RWPE2 (cell line): ENCODE results near the gene DDRGK1.

Source experiments
- ATAC-seq: fragments of 200-7000 bp; cut with Tn5 transposase; 3 replicates; pipeline ENCODE4 v1.9.1; 2021; ENCODE audit warnings: low read depth
- DNase-seq: peaks from one replicate; pipeline ENCODE4 v3.0.0-alpha.2; 2020; ENCODE audit warnings: low spot score
- H3K27ac ChIP-seq: fragments of 450-650 bp; 2 replicates; pipeline ENCODE4 v1.5.1; 2017; ENCODE audit warnings: mild to moderate bottlenecking; ENCODE audit not compliant: poor library complexity, severe bottlenecking
- H3K27me3 ChIP-seq: fragments of 250-450 bp; sonication (Bioruptor Pico); 2 replicates; pipeline ENCODE4 v1.5.1; 2021; ENCODE audit warnings: mild to moderate bottlenecking, moderate library complexity; ENCODE audit not compliant: insufficient read depth, poor library complexity, severe bottlenecking
- H3K36me3 ChIP-seq: fragments of 250-450 bp; sonication (Bioruptor Pico); 2 replicates; pipeline ENCODE4 v1.5.1; 2020; ENCODE audit warnings: low read depth, mild to moderate bottlenecking, moderate library complexity
- H3K4me1 ChIP-seq: fragments of 250-450 bp; sonication (Bioruptor Pico); 2 replicates; pipeline ENCODE4 v1.5.1; 2021; ENCODE audit warnings: mild to moderate bottlenecking, moderate library complexity; ENCODE audit not compliant: insufficient read depth, poor library complexity, severe bottlenecking
- H3K4me3 ChIP-seq: fragments of 250-450 bp; sonication (Bioruptor Pico); 2 replicates; pipeline ENCODE4 v1.5.1; 2021; ENCODE audit warnings: mild to moderate bottlenecking, moderate library complexity; ENCODE audit not compliant: severe bottlenecking
- H3K9me3 ChIP-seq: fragments of 250-450 bp; sonication (Bioruptor Pico); 2 replicates; pipeline ENCODE4 v1.5.1; 2021; ENCODE audit warnings: mild to moderate bottlenecking, moderate library complexity; ENCODE audit not compliant: severe bottlenecking
- TF ChIP-seq, protein P1 (sequence below): fragments of 450-650 bp; IDR thresholded peaks from one replicate; pipeline ENCODE4 v1.5.1; 2017; ENCODE audit warnings: mild to moderate bottlenecking, moderate library complexity; ENCODE audit not compliant: poor library complexity, severe bottlenecking

DDRGK1 gene

GRCh38 chr20:3227936-3228749 is 23.7 kb upstream of the DDRGK1 start:
- TF ChIP-seq, protein P1, sequence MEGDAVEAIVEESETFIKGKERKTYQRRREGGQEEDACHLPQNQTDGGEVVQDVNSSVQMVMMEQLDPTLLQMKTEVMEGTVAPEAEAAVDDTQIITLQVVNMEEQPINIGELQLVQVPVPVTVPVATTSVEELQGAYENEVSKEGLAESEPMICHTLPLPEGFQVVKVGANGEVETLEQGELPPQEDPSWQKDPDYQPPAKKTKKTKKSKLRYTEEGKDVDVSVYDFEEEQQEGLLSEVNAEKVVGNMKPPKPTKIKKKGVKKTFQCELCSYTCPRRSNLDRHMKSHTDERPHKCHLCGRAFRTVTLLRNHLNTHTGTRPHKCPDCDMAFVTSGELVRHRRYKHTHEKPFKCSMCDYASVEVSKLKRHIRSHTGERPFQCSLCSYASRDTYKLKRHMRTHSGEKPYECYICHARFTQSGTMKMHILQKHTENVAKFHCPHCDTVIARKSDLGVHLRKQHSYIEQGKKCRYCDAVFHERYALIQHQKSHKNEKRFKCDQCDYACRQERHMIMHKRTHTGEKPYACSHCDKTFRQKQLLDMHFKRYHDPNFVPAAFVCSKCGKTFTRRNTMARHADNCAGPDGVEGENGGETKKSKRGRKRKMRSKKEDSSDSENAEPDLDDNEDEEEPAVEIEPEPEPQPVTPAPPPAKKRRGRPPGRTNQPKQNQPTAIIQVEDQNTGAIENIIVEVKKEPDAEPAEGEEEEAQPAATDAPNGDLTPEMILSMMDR, result no peak
- peaks cover 4% of the 10 kb centered on the region; the same call in 1 of the 2 replicates for H3K36me3 ChIP-seq
- no peaks in the 10 kb centered on the region for H3K9me3 ChIP-seq
- no peaks in the 10 kb centered on the region for H3K27me3 ChIP-seq
- ATAC-seq (no peak), DNase-seq (no peak)
- H3K27ac ChIP-seq, result no peak overlapping the region
- peaks cover 7% of the 10 kb centered on the region for H3K4me1 ChIP-seq
- H3K4me3 ChIP-seq, result no peak overlapping the region

DNA sequence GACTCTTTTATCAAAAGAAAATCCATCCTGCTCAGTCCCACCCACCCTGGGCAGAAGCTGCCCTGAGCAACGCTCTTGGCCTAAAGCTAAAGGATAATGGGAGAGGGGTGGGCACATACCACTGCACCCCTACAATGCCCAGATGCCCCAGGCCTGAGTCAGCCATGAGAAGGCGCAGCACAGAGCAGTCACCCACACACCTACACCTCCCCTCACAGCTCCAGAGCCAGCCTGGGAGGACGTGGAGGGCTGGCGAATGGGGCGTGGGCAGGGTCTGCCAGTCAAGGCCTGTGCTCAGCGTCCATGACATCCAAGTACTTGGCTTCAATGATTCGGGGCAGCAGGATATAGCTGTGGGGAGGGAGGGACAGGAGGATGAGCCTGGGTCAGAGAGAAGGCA is 23.0 kb upstream of the DDRGK1 start:
- Histone ChIP-seq H3K27me3 (no peaks in the 10 kb centered on the region), H3K36me3 (peaks cover 4% of the 10 kb centered on the region; the same call in 1 of the 2 replicates), H3K27ac (peak overlapping the region; percentile 30), H3K9me3 (no peaks in the 10 kb centered on the region), H3K4me1 (peaks cover 8% of the 10 kb centered on the region), H3K4me3 (no peak overlapping the region)
- TF ChIP-seq, protein P1, result no peak
- ATAC-seq, result peak; percentile 74
- peak; percentile 74 for DNase-seq

- H3K4me1 ChIP-seq, result peaks cover 15% of the 10 kb centered on the region
- H3K4me3 ChIP-seq, result no peak overlapping the region
- no peaks in the 10 kb centered on the region for H3K9me3 ChIP-seq
- peak overlapping the region; percentile 30 for H3K27ac ChIP-seq
- DNase-seq (peak; percentile 54), ATAC-seq (no peak)
- H3K27me3 ChIP-seq, result no peaks in the 10 kb centered on the region
- TF ChIP-seq, protein P1, result no peak
- peaks cover 4% of the 10 kb centered on the region for H3K36me3 ChIP-seq
Observed at GRCh38 chr20:3226864-3227263, 22.4 kb upstream of the DDRGK1 start.

DNA sequence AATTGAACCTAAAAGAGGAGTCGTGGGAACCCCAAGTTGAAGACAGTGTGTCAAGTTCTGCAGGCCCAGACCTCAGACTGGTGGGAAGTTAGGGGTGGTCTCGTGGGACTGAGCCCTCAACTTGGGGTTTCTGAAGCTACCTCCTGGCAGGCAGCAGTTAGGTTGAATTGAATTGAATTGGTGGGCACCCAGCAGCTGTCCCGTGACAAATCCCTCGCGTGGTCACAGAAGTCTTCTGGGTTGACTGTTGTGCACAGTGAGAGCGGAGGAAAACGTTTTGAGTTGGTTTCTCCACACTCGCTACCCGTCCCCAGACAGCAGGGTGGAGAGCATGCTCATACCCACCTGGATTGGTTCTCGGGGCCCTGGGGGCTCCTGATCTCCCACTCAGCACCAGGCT is 21.6 kb upstream of the DDRGK1 start:
- Histone ChIP-seq H3K36me3 (peaks cover 9% of the 10 kb centered on the region), H3K4me1 (peaks cover 20% of the 10 kb centered on the region), H3K9me3 (no peaks in the 10 kb centered on the region), H3K27ac (peak overlapping the region; percentile 9), H3K27me3 (no peaks in the 10 kb centered on the region), H3K4me3 (no peak overlapping the region)
- ATAC-seq (no peak), DNase-seq (no peak)
- TF ChIP-seq, protein P1, result no peak
